ENCODE results near the gene BCAS4. TPM values are rescaled to one million over a fixed set of nuclear protein-coding genes. Genes with fewer than 3 reads are reported as not detected.

The BCAS4 gene
- total RNA-seq, 1 donor: 2.7 TPM

- no peak for DNase-seq (ENCODE audit: low read depth)
- no peak for TF ChIP-seq CTCF (IDR thresholded peaks at IDR 0.05; ENCODE audit: insufficient read depth, low read length)
- H3K4me3 ChIP-seq (ENCODE audit: low read depth, low read length): no peak overlapping the region
Measured at GRCh38 chr20:50819349-50819748, 24.5 kb downstream of the BCAS4 start.

- DNase-seq (ENCODE audit: low read depth): no peak
- no peak for TF ChIP-seq CTCF (IDR thresholded peaks at IDR 0.05; ENCODE audit: insufficient read depth, low read length)
- no peak overlapping the region for H3K4me3 ChIP-seq (ENCODE audit: low read depth, low read length)
Measured at GRCh38 chr20:50820515-50821256, 25.8 kb downstream of the BCAS4 start.

GRCh38 chr20:50821257-50821921 is 26.5 kb downstream of the BCAS4 start:
- no peak overlapping the region for H3K4me3 ChIP-seq (ENCODE audit: low read depth, low read length)
- TF ChIP-seq CTCF (IDR thresholded peaks at IDR 0.05; ENCODE audit: insufficient read depth, low read length): no peak
- no peak for DNase-seq (ENCODE audit: low read depth)

- no peak overlapping the region for H3K4me3 ChIP-seq (ENCODE audit: low read depth, low read length)
- no peak for TF ChIP-seq CTCF (IDR thresholded peaks at IDR 0.05; ENCODE audit: insufficient read depth, low read length)
Measured at GRCh38 chr20:50821994-50822393, 27.1 kb downstream of the BCAS4 start.

GRCh38 chr20:50823319-50823718 is 28.5 kb downstream of the BCAS4 start:
- no peak overlapping the region for H3K4me3 ChIP-seq (ENCODE audit: low read depth, low read length)
- TF ChIP-seq CTCF (IDR thresholded peaks at IDR 0.05; ENCODE audit: insufficient read depth, low read length): no peak
- no peak for DNase-seq (ENCODE audit: low read depth)

More at GRCh38 chr20:50821994-50822393, 27.1 kb downstream of the BCAS4 start:
- DNase-seq (ENCODE audit: low read depth): no peak

- no peak overlapping the region for H3K4me3 ChIP-seq (ENCODE audit: low read depth, low read length)
- DNase-seq (ENCODE audit: low read depth): peak; percentile 90
- no peak for TF ChIP-seq CTCF (IDR thresholded peaks at IDR 0.05; ENCODE audit: insufficient read depth, low read length)
Measured at GRCh38 chr20:50824137-50824536, 29.3 kb downstream of the BCAS4 start.

Data from fibroblast of the aortic adventitia (primary cell).